T-helper 1 cell treated with Interleukin-12 subunit alpha and Interleukin-12 subunit beta and Interleukin-4 antibody, amounts not matched to agents 30 ng/mL and 1 ng/mL, for 36 hours (primary cell): ENCODE data around the gene THAP10. TPM values are rescaled to one million over a fixed set of nuclear protein-coding genes. Genes with fewer than 3 reads are reported as not detected.

Experiments
- intact Hi-C: fragments of 100-400 bp; cut with micrococcal nuclease; formaldehyde crosslinking; loops from one replicate; pipeline ENCODE4 v1.15.1; 2024
- total RNA-seq: library from RNA; stranded (reverse); gene quantifications from 2 replicates; pipeline ENCODE4 v1.2.3, GENCODE V29; 2022

Gene THAP10
- total RNA-seq, 1 donor from 2014 or later, result not detected

GRCh38 chr15:70853973-70854665 lies 38.1 kb downstream of the THAP10 start, which contains the start of gene LARP6:
Gene LARP6, minus strand, starts transcription at chr15:70854157. Its CDS starts 69 bp downstream, at chr15:70854088.
- intact Hi-C loops, result no loop called here

- intact Hi-C loops, result no loop called here
Observed at GRCh38 chr15:70853318-70853972, 38.8 kb downstream of the THAP10 start.

GRCh38 chr15:70852501-70853317 lies 39.5 kb downstream of the THAP10 start:
- intact Hi-C loops, result no loop called here

- intact Hi-C loops, result no loop called here
Observed at GRCh38 chr15:70851889-70852288, 40.3 kb downstream of the THAP10 start.

- intact Hi-C loops, result no loop called here
Observed at GRCh38 chr15:70845602-70846360, 46.5 kb downstream of the THAP10 start.

GRCh38 chr15:70837476-70837875 lies 54.8 kb downstream of the THAP10 start:
- intact Hi-C loops, result no loop called here

- intact Hi-C loops, result no loop called here
Observed at GRCh38 chr15:70835841-70836240, 56.4 kb downstream of the THAP10 start.

GRCh38 chr15:70835415-70835814 lies 56.8 kb downstream of the THAP10 start:
- intact Hi-C loops, result no loop called here

- intact Hi-C loops, result no loop called here
Observed at GRCh38 chr15:70834999-70835398, 57.2 kb downstream of the THAP10 start.

- intact Hi-C loops, result no loop called here
Observed at GRCh38 chr15:70833861-70834765, 58.1 kb downstream of the THAP10 start.

GRCh38 chr15:70833422-70833821 lies 58.8 kb downstream of the THAP10 start:
- intact Hi-C loops, result no loop called here

GRCh38 chr15:70832176-70832575 lies 60.1 kb downstream of the THAP10 start:
- intact Hi-C loops, result no loop called here

Other genes starting within 250 kb of the THAP10 start
- gene UACA, start 128.9 kb downstream of the THAP10 start, total RNA-seq, result 0.66 and 0.80 TPM in 2 replicates
- gene LARP6, start 38.3 kb downstream of the THAP10 start, total RNA-seq, result not detected in 2 replicates
- gene LRRC49, start 393 bp upstream of the THAP10 start, total RNA-seq, result 0.29 TPM in 1 of 2 replicates, not detected in the other
- not detected in 2 replicates for gene THSD4, start 223.0 kb upstream of the THAP10 start, total RNA-seq